ENCODE results near the gene HARBI1. TPM values are rescaled to one million over a fixed set of nuclear protein-coding genes. Genes with fewer than 3 reads are reported as not detected.

HARBI1 gene
- total and polyA plus RNA-seq, 2 of the 8 experiments (the other 6 are each of a cell fraction or from before 2014, with no cell fraction given) = 3.8 to 5.1 TPM

DNA sequence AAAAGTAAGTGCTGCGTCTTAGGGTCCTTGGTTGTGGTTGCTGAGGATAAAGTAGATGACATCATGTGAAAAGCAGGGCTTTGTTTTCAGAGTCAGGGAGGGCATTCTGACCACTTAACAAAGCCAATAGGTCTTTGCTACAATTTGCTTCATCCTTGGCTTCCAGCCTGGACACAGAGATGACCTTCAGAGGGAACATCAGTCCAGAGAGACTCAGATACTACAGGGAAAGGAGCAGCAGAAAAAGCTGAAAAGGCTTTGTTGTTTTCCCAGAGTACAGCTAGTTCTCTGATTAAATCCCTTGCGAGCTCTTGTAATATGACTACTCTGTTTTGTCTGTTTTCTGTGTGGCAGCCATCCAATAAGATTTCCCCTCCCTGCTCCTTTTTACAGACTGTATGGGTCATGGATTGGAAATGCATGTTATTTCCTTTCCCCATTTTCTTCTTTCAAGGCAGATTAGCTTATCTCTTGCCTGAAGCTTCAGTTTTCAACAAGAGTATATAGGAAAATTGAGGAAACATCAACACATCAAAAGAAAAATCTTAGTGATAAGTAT is 32.2 kb upstream of the HARBI1 start (continued):
- TF ChIP-seq GTF2F1 (IDR thresholded peaks at IDR 0.05; ENCODE audit: borderline replicate concordance, low read depth, low read length) (no peak), BACH1 (IDR thresholded peaks at IDR 0.05; ENCODE audit: low read length) (no peak), KDM5A (IDR thresholded peaks at IDR 0.05; ENCODE audit: low read length) (no peak), BCL11A (IDR thresholded peaks at IDR 0.05; ENCODE audit: low read depth in 2 of 2, low read length in 2 of 2) (no peak), CHD1 (IDR thresholded peaks at IDR 0.05; ENCODE audit: low read depth, low read length) (no peak), NRF1 (IDR thresholded peaks at IDR 0.05; ENCODE audit: low read depth, low read length) (no peak)

Data from H1 (cell line).